Fibroblast of lung (primary cell): ENCODE results near the gene AMPD3. TPM values are rescaled to one million over a fixed set of nuclear protein-coding genes. Genes with fewer than 3 reads are reported as not detected.

Source experiments
- DNase-seq, 2 donors: peaks; one replicate each; pipeline versions ENCODE4 v3.0.0 to v3.0.0-alpha.2; 2010; ENCODE audit warnings: low read depth in 2 of 2
- H2AFZ ChIP-seq: 2 replicates; pipeline ENCODE4 v1.5.1; 2012; ENCODE audit warnings: low read length, control low read depth, inconsistent platforms
- H3K27ac ChIP-seq: 2 replicates; pipeline ENCODE4 v1.5.1; 2011; ENCODE audit warnings: low read length, control low read depth; ENCODE audit not compliant: insufficient read depth
- H3K27me3 ChIP-seq: 2 replicates; pipeline ENCODE4 v1.5.1; 2011; ENCODE audit warnings: mild to moderate bottlenecking, low read length; ENCODE audit not compliant: control insufficient read depth, insufficient read depth
- H3K36me3 ChIP-seq: 2 replicates; pipeline ENCODE4 v1.5.1; 2011; ENCODE audit warnings: low read length; ENCODE audit not compliant: control insufficient read depth, insufficient read depth
- H3K4me1 ChIP-seq: 2 replicates; pipeline ENCODE4 v1.5.1; 2011; ENCODE audit warnings: low read length; ENCODE audit not compliant: control insufficient read depth, insufficient read depth; ENCODE audit errors: extremely low read depth
- H3K4me2 ChIP-seq: 2 replicates; pipeline ENCODE4 v1.5.1; 2011; ENCODE audit warnings: low read length, control low read depth; ENCODE audit not compliant: insufficient read depth; ENCODE audit errors: extremely low read depth
- H3K4me3 ChIP-seq, 4 experiments: fragments of 200-600 bp in 1 of 4; sonication (generic) in 1 of 4; replicated peaks in 1 of 4; 2 replicates each; pipeline ENCODE4 v1.5.1; 2011 to 2016; ENCODE audit warnings: low read length in 4 of 4, low read depth in 3 of 4, mild to moderate bottlenecking in 3 of 4, control low read depth in 2 of 4, inconsistent platforms in 1 of 4, mixed read lengths in 1 of 4; ENCODE audit not compliant: insufficient read depth in 1 of 4; ENCODE audit errors: control extremely low read depth in 1 of 4
- H3K79me2 ChIP-seq: 2 replicates; pipeline ENCODE4 v1.5.1; 2012; ENCODE audit warnings: mild to moderate bottlenecking, low read length, inconsistent platforms; ENCODE audit not compliant: control insufficient read depth, insufficient read depth
- H3K9ac ChIP-seq: 2 replicates; pipeline ENCODE4 v1.5.1; 2011; ENCODE audit warnings: mild to moderate bottlenecking, low read length, control low read depth; ENCODE audit not compliant: insufficient read depth
- H3K9me3 ChIP-seq: 2 replicates; pipeline ENCODE4 v1.5.1; 2012; ENCODE audit warnings: low read depth, low read length; ENCODE audit not compliant: control insufficient read depth, insufficient read depth
- H4K20me1 ChIP-seq: 2 replicates; pipeline ENCODE4 v1.5.1; 2011; ENCODE audit warnings: low read length; ENCODE audit not compliant: control insufficient read depth, insufficient read depth; ENCODE audit errors: extremely low read depth
- CTCF ChIP-seq, 2 donors: IDR thresholded peaks in 1 of 2; conservative IDR thresholded peaks in 1 of 2; 1 replicate in 1 of 2; 2 replicates in 1 of 2; pipeline ENCODE4 v1.5.1; 2011 to 2012; ENCODE audit warnings: low read length in 2 of 2, control low read depth in 1 of 2, inconsistent platforms in 1 of 2, low read depth in 1 of 2, mild to moderate bottlenecking in 1 of 2
- EZH2 ChIP-seq: IDR thresholded peaks from 2 replicates; pipeline ENCODE4 v1.5.1; 2012; ENCODE audit warnings: low read length, control low read depth, mild to moderate bottlenecking; ENCODE audit errors: missing control alignments
- polyA plus RNA-seq, 2 donors: library from polyadenylated mRNA; depleted of rRNA in 1 of 2; stranded (reverse) in 1 of 2; unstranded in 1 of 2; fragments of >200 nt; gene quantifications; 2 replicates each; pipeline ENCODE4 v1.2.1, GENCODE V29; 2011 to 2012; ENCODE audit warnings: missing spikeins in 1 of 2
- total RNA-seq: library from RNA; depleted of rRNA; stranded (reverse); fragments of >200 nt; gene quantifications from 2 replicates; pipeline ENCODE4 v1.2.1, GENCODE V29; 2014

AMPD3 gene
- total and polyA plus RNA-seq, 2 donors (not counting 1 experiment from before 2014, with no cell fraction given), result 18.1 to 24.9 TPM

GRCh38 chr11:10428453-10428852 lies 26.6 kb upstream of the AMPD3 start:
- Histone ChIP-seq H3K36me3 (no peaks in the 10 kb centered on the region), H3K9me3 (no peaks in the 10 kb centered on the region), H3K4me2 (no peak overlapping the region), H3K79me2 (no peaks in the 10 kb centered on the region), H3K9ac (no peak overlapping the region), H3K27me3 (no peaks in the 10 kb centered on the region), H3K4me1 (no peaks in the 10 kb centered on the region), H3K4me3 (no peak overlapping the region), H2AFZ (no peak overlapping the region), H3K27ac (no peak overlapping the region), H4K20me1 (no peaks in the 10 kb centered on the region)
- TF ChIP-seq CTCF (conservative IDR thresholded peaks at IDR 0.05 in 1 of 2, IDR thresholded peaks at IDR 0.05 in 1 of 2; ENCODE audit: low read depth in 1 of 2, low read length in 2 of 2), result no peak
- TF ChIP-seq EZH2, result no peak
- DNase-seq, result no peak

GRCh38 chr11:10429526-10429925 lies 25.5 kb upstream of the AMPD3 start:
- no peaks in the 10 kb centered on the region for H3K4me1 ChIP-seq
- no peak overlapping the region for H2AFZ ChIP-seq
- no peak overlapping the region for H3K4me2 ChIP-seq
- no peaks in the 10 kb centered on the region for H3K79me2 ChIP-seq
- no peak for DNase-seq
- TF ChIP-seq CTCF (conservative IDR thresholded peaks at IDR 0.05 in 1 of 2, IDR thresholded peaks at IDR 0.05 in 1 of 2; ENCODE audit: low read depth in 1 of 2, low read length in 2 of 2) (no peak), EZH2 (no peak)
- H3K36me3 ChIP-seq, result no peaks in the 10 kb centered on the region
- no peaks in the 10 kb centered on the region for H3K9me3 ChIP-seq
- H3K9ac ChIP-seq, result no peak overlapping the region
- H3K4me3 ChIP-seq, result no peak overlapping the region
- no peaks in the 10 kb centered on the region for H3K27me3 ChIP-seq
- H3K27ac ChIP-seq, result no peak overlapping the region
- no peaks in the 10 kb centered on the region for H4K20me1 ChIP-seq

- no peak overlapping the region for H3K4me3 ChIP-seq
- H2AFZ ChIP-seq, result no peak overlapping the region
- H3K27me3 ChIP-seq, result no peaks in the 10 kb centered on the region
- no peak overlapping the region for H3K9ac ChIP-seq
- H3K4me2 ChIP-seq, result no peak overlapping the region
- DNase-seq, result no peak
- H4K20me1 ChIP-seq, result no peaks in the 10 kb centered on the region
- no peaks in the 10 kb centered on the region for H3K36me3 ChIP-seq
- H3K79me2 ChIP-seq, result no peaks in the 10 kb centered on the region
- no peak for TF ChIP-seq EZH2
- TF ChIP-seq CTCF (conservative IDR thresholded peaks at IDR 0.05 in 1 of 2, IDR thresholded peaks at IDR 0.05 in 1 of 2; ENCODE audit: low read depth in 1 of 2, low read length in 2 of 2), result no peak
- no peaks in the 10 kb centered on the region for H3K9me3 ChIP-seq
- H3K27ac ChIP-seq, result no peak overlapping the region
- H3K4me1 ChIP-seq, result no peaks in the 10 kb centered on the region
Observed at GRCh38 chr11:10432493-10432892, 22.6 kb upstream of the AMPD3 start.
